Measurements from ENCODE around the gene FAM228A. TPM values are rescaled to one million over a fixed set of nuclear protein-coding genes. Genes with fewer than 3 reads are reported as not detected.

FAM228A gene
- total and polyA plus RNA-seq, 4 donors = 0.46 to 3.9 (median 1.3) TPM

DNA sequence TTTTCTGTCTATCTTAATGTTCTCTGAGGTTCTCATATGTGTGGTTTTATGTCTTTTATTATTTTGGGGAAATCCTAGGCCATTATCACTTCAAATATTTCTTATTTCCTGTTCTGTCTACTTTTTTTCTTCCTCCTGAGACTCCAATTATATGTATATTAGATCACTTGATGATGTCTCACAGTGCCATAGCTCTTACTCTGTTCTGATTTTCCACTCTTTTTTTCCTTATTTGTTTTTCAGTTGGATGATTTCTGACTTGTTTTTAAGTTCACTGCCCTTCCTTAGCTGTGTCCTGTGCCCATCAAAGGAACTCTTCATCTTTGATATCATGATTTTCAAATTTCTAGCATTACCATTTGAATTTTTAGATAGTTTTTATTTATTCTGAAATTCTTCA, 27.5 kb upstream of the FAM228A start:
- H3K9me3 ChIP-seq (ENCODE audit: control insufficient read depth in 4 of 4, insufficient read depth in 3 of 4, low read length in 3 of 4) = peaks cover 0 to 6% (median 2%) of the 10 kb centered on the region in 4 donors
- TF ChIP-seq, protein P1, sequence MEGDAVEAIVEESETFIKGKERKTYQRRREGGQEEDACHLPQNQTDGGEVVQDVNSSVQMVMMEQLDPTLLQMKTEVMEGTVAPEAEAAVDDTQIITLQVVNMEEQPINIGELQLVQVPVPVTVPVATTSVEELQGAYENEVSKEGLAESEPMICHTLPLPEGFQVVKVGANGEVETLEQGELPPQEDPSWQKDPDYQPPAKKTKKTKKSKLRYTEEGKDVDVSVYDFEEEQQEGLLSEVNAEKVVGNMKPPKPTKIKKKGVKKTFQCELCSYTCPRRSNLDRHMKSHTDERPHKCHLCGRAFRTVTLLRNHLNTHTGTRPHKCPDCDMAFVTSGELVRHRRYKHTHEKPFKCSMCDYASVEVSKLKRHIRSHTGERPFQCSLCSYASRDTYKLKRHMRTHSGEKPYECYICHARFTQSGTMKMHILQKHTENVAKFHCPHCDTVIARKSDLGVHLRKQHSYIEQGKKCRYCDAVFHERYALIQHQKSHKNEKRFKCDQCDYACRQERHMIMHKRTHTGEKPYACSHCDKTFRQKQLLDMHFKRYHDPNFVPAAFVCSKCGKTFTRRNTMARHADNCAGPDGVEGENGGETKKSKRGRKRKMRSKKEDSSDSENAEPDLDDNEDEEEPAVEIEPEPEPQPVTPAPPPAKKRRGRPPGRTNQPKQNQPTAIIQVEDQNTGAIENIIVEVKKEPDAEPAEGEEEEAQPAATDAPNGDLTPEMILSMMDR (IDR thresholded peaks at IDR 0.05; ENCODE audit: control extremely low read depth, extremely low read depth) = no peak
- H3K27ac ChIP-seq (ENCODE audit: low read depth in 1 of 2, low read length in 1 of 2) = no peak overlapping the region
- no peaks in the 10 kb centered on the region for H3K27me3 ChIP-seq (ENCODE audit: control insufficient read depth in 3 of 3, insufficient read depth in 3 of 3, low read length in 2 of 3)
- ATAC-seq (ENCODE audit: insufficient read depth, low FRiP score) (no peak), DNase-seq (peak in 1 of 3 donors; percentile 11)
- no peak overlapping the region for H3K9ac ChIP-seq (ENCODE audit: insufficient read depth in 1 of 2, low read length in 2 of 2)
- H3K36me3 ChIP-seq (ENCODE audit: control insufficient read depth in 4 of 4, insufficient read depth in 4 of 4, low read length in 4 of 4) = peaks cover 0 to 12% (median 10%) of the 10 kb centered on the region in 4 donors
- H3K4me3 ChIP-seq = no peak overlapping the region
- no peaks in the 10 kb centered on the region for H3K4me1 ChIP-seq (ENCODE audit: control insufficient read depth in 5 of 5, insufficient read depth in 5 of 5, low read length in 5 of 5)

DNA sequence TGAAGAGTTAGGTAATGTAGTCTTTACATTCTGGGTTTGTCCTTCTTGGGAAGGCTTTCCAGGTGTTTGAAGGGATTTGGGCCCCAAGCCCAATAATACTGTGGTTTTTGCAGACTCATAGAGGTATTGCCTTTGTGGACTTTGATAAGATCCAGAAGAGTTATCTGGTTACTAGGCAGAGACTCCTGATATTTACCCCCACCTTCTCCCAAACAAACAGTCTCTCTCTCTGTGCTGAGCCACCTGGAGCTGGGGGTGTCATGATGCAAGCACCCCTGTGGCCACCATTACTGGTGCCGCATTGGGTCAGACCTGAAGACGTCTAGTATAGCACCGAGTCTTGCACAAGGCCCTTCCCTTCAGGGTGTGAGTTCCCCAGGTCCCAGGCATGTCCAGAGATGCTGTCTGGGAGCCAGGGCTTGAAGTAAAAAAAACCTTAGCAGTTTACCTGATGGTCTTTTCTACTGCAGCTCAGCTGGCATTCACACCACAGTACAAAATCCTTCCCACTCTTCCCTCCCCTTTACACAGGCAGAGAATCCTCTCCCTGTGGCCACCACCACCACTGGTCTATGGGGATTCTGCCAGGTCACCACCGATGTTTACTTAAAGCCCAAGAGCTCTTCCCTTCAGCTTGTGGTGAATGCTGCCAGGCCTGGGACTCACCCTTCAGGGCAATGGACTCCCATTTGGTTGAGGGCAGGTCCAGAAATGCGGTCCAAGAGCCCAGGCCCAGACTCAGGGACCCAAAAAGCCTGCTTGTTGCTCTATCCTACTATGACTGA, 22.2 kb upstream of the FAM228A start:
- TF ChIP-seq, protein P1 (IDR thresholded peaks at IDR 0.05; ENCODE audit: control extremely low read depth, extremely low read depth) = no peak
- ATAC-seq (ENCODE audit: insufficient read depth, low FRiP score) (no peak), DNase-seq (no peak)
- Histone ChIP-seq H3K27me3 (ENCODE audit: control insufficient read depth in 3 of 3, insufficient read depth in 3 of 3, low read length in 2 of 3) (no peaks in the 10 kb centered on the region), H3K4me3 (no peak overlapping the region), H3K36me3 (ENCODE audit: control insufficient read depth in 4 of 4, insufficient read depth in 4 of 4, low read length in 4 of 4) (peaks cover 2 to 12% (median 3%) of the 10 kb centered on the region in 4 donors), H3K9ac (ENCODE audit: insufficient read depth in 1 of 2, low read length in 2 of 2) (no peak overlapping the region), H3K4me1 (ENCODE audit: control insufficient read depth in 5 of 5, insufficient read depth in 5 of 5, low read length in 5 of 5) (no peaks in the 10 kb centered on the region), H3K9me3 (ENCODE audit: control insufficient read depth in 4 of 4, insufficient read depth in 3 of 4, low read length in 3 of 4) (peaks cover 0 to 6% (median 2%) of the 10 kb centered on the region in 4 donors), H3K27ac (ENCODE audit: low read depth in 1 of 2, low read length in 1 of 2) (no peak overlapping the region)
- 79 to 90% methylated on average over 5 of the region's 5 CpGs for WGBS, 2 donors

DNA sequence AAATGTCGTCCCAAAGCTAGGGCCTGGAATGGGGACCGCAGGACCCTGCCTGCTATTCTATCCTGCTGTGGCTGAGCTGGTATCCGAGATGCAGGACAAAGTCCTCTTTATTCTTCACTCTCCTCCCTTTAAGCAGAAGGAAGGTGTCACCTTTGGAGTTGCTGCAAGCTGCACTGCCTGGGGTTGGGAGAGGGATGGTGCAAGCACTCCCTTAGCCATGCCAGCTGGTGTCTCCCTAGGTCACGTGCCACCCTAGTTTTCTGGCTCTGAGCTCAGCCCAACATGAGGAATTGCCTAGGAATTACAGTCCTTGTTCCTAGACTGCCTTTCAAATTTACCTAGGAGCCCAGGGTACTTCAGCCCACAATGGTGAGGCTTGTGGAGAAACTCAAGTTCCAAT, 21.4 kb upstream of the FAM228A start:
- ATAC-seq (ENCODE audit: insufficient read depth, low FRiP score) = no peak
- Histone ChIP-seq H3K27me3 (ENCODE audit: control insufficient read depth in 3 of 3, insufficient read depth in 3 of 3, low read length in 2 of 3) (no peaks in the 10 kb centered on the region), H3K4me3 (no peak overlapping the region), H3K9ac (ENCODE audit: insufficient read depth in 1 of 2, low read length in 2 of 2) (no peak overlapping the region), H3K36me3 (ENCODE audit: control insufficient read depth in 4 of 4, insufficient read depth in 4 of 4, low read length in 4 of 4) (peaks cover 0 to 6% (median 2%) of the 10 kb centered on the region in 4 donors), H3K4me1 (ENCODE audit: control insufficient read depth in 5 of 5, insufficient read depth in 5 of 5, low read length in 5 of 5) (no peaks in the 10 kb centered on the region), H3K9me3 (ENCODE audit: control insufficient read depth in 4 of 4, insufficient read depth in 3 of 4, low read length in 3 of 4) (no peaks in the 10 kb centered on the region), H3K27ac (ENCODE audit: low read depth in 1 of 2, low read length in 1 of 2) (no peak overlapping the region)
- TF ChIP-seq, protein P1 (IDR thresholded peaks at IDR 0.05; ENCODE audit: control extremely low read depth, extremely low read depth) = no peak
- DNase-seq = no peak
- 94 to 96% methylated on average over 4 of the region's 4 CpGs for WGBS, 2 donors
